Measurements from ENCODE around the gene SLC6A12. TPM values are rescaled to one million over a fixed set of nuclear protein-coding genes. Genes with fewer than 3 reads are reported as not detected.

The SLC6A12 gene
- total RNA-seq = 10 to 100 TPM in 1 of 4 donors, 1 to 10 TPM in 3; 1.2 to 13.5 (median 3.0) TPM

- intact Hi-C loops (cut with DNase I; ENCODE audit: low total_unique reads) (no loop called here), in situ Hi-C loops (cut with MboI; ENCODE audit: low pct_ligation_motif_present in 1 of 4, low pct_unique_long_range_greater_than_20kb in 1 of 4, low sequenced_read_pairs in 3 of 4) (no loop called here)
- H3K4me1 ChIP-seq = peaks cover 5 to 24% (median 16%) of the 10 kb centered on the region in 4 donors
- H3K27me3 ChIP-seq = peaks cover 14% of the 10 kb centered on the region
- H3K36me3 ChIP-seq = no peaks in the 10 kb centered on the region
- peak within 1 kb of the TSS in 1 of 4 donors; percentile 44 for H3K27ac ChIP-seq
- peak within 1 kb of the TSS in 1 of 4 donors; percentile 1 for H3K4me3 ChIP-seq
- TF ChIP-seq EP300 (IDR thresholded peaks at IDR 0.05; ENCODE audit: low read depth) (no peak), CTCF (IDR thresholded peaks at IDR 0.05) (no peak), POLR2A (IDR thresholded peaks at IDR 0.05) (no peak), POLR2AphosphoS5 (IDR thresholded peaks at IDR 0.05) (no peak)
- no peak for DNase-seq
- H3K9me3 ChIP-seq = no peaks in the 10 kb centered on the region
- 22% methylated on average over 14 of the region's 14 CpGs; no CpG with 5 or more reads in 1 of the 2 donors for WGBS, 2 donors (ENCODE audit: low coverage in 1 of 2)
Observed at GRCh38 chr12:214003-214741, at the start of gene SLC6A12. SLC6A12 (minus strand) TSS chr12:214157; CDS start chr12:209986, 4,171 bp downstream.

GRCh38 chr12:263574-263973, 49.6 kb upstream of the SLC6A12 start:
- H3K27ac ChIP-seq = no peak overlapping the region
- H3K9me3 ChIP-seq = no peaks in the 10 kb centered on the region
- TF ChIP-seq POLR2AphosphoS5 (IDR thresholded peaks at IDR 0.05) (no peak), POLR2A (IDR thresholded peaks at IDR 0.05) (no peak), CTCF (IDR thresholded peaks at IDR 0.05) (no peak), EP300 (IDR thresholded peaks at IDR 0.05; ENCODE audit: low read depth) (no peak)
- H3K36me3 ChIP-seq = no peaks in the 10 kb centered on the region
- H3K27me3 ChIP-seq = peaks cover 71% of the 10 kb centered on the region
- H3K4me1 ChIP-seq = no peaks in the 10 kb centered on the region
- in situ Hi-C loops (cut with MboI; ENCODE audit: low pct_ligation_motif_present in 1 of 4, low pct_unique_long_range_greater_than_20kb in 1 of 4, low sequenced_read_pairs in 3 of 4) = no loop called here
- intact Hi-C loops (cut with DNase I; ENCODE audit: low total_unique reads) = no loop called here
- WGBS, 2 donors (ENCODE audit: low coverage in 1 of 2) = 69 to 81% methylated on average over 7 to 9 of the region's 9 CpGs
- H3K4me3 ChIP-seq = no peak overlapping the region
- no peak for DNase-seq

- Histone ChIP-seq H3K27ac (no peak within 1 kb of the TSS), H3K36me3 (no peaks in the 10 kb centered on the region), H3K27me3 (peaks cover 76% of the 10 kb centered on the region), H3K4me1 (no peaks in the 10 kb centered on the region), H3K9me3 (no peaks in the 10 kb centered on the region), H3K4me3 (no peak within 1 kb of the TSS)
- no peak for TF ChIP-seq POLR2A (IDR thresholded peaks at IDR 0.05)
- WGBS, 2 donors (ENCODE audit: low coverage in 1 of 2) = 36% methylated on average over 7 of the region's 7 CpGs; no CpG with 5 or more reads in 1 of the 2 donors
- intact Hi-C loops (cut with DNase I; ENCODE audit: low total_unique reads) = no loop called here
- in situ Hi-C loops (cut with MboI; ENCODE audit: low pct_ligation_motif_present in 1 of 4, low pct_unique_long_range_greater_than_20kb in 1 of 4, low sequenced_read_pairs in 3 of 4) = no loop called here
- no peak for DNase-seq
Observed at GRCh38 chr12:262817-263216, 48.9 kb upstream of the SLC6A12 start, which contains the start of gene SLC6A13. SLC6A13 (minus strand) TSS chr12:262836; CDS start chr12:260052, 2,784 bp downstream.

GRCh38 chr12:262113-262512, 48.2 kb upstream of the SLC6A12 start:
- Histone ChIP-seq H3K4me1 (no peaks in the 10 kb centered on the region), H3K4me3 (no peak overlapping the region), H3K27me3 (peaks cover 73% of the 10 kb centered on the region), H3K36me3 (no peaks in the 10 kb centered on the region), H3K27ac (no peak overlapping the region), H3K9me3 (no peaks in the 10 kb centered on the region)
- TF ChIP-seq POLR2AphosphoS5 (IDR thresholded peaks at IDR 0.05) = no peak
- no peak for TF ChIP-seq EP300 (IDR thresholded peaks at IDR 0.05; ENCODE audit: low read depth)
- no peak for TF ChIP-seq POLR2A (IDR thresholded peaks at IDR 0.05)
- no peak for TF ChIP-seq CTCF (IDR thresholded peaks at IDR 0.05)
- intact Hi-C loops (cut with DNase I; ENCODE audit: low total_unique reads) (no loop called here), in situ Hi-C loops (cut with MboI; ENCODE audit: low pct_ligation_motif_present in 1 of 4, low pct_unique_long_range_greater_than_20kb in 1 of 4, low sequenced_read_pairs in 3 of 4) (no loop called here)
- no peak for DNase-seq
